Activated CD4-positive, CD25-positive, alpha-beta regulatory T cell treated with anti-CD3 and anti-CD28 coated beads, Interleukin-2, amount 50 U/mL, for 72 hours (primary cell): ENCODE measurements around the gene SMTNL2.
"Not testable (repeated sequence)": the region's sequence is repeated elsewhere in the genome, so short reads cannot be mapped to it uniquely, and the experiment has no call there.

Source experiments
- DNase-seq: peaks from one replicate; pipeline ENCODE4 v3.0.0; 2021

Gene SMTNL2

GRCh38 chr17:4587803-4588202, 3.5 kb downstream of the SMTNL2 start:
- no peak for DNase-seq

- DNase-seq = no peak
Observed at GRCh38 chr17:4588391-4588790, 4.1 kb downstream of the SMTNL2 start.

GRCh38 chr17:4588898-4589625, 4.7 kb downstream of the SMTNL2 start:
- no peak for DNase-seq

- DNase-seq = not testable (repeated sequence)
Observed at GRCh38 chr17:4590042-4590441, 5.7 kb downstream of the SMTNL2 start.

- no peak for DNase-seq
Observed at GRCh38 chr17:4590981-4591453, 6.7 kb downstream of the SMTNL2 start.

- DNase-seq = no peak
Observed at GRCh38 chr17:4591529-4591928, 7.2 kb downstream of the SMTNL2 start.

- no peak for DNase-seq
Observed at GRCh38 chr17:4592240-4593005, 8.1 kb downstream of the SMTNL2 start.

GRCh38 chr17:4593021-4593421, 8.7 kb downstream of the SMTNL2 start:
- no peak for DNase-seq

GRCh38 chr17:4594406-4594805, 10.1 kb downstream of the SMTNL2 start:
- DNase-seq = no peak

GRCh38 chr17:4594931-4595684, 10.8 kb downstream of the SMTNL2 start:
- no peak for DNase-seq

- not testable (repeated sequence) for DNase-seq
Observed at GRCh38 chr17:4595685-4596342, 11.5 kb downstream of the SMTNL2 start.

GRCh38 chr17:4596636-4597380, 12.5 kb downstream of the SMTNL2 start:
- DNase-seq = no peak

- DNase-seq = no peak
Observed at GRCh38 chr17:4597975-4598374, 13.6 kb downstream of the SMTNL2 start.

GRCh38 chr17:4598776-4599504, 14.6 kb downstream of the SMTNL2 start:
- no peak for DNase-seq

GRCh38 chr17:4599505-4600281, 15.4 kb downstream of the SMTNL2 start:
- DNase-seq = no peak

GRCh38 chr17:4600563-4600962, 16.2 kb downstream of the SMTNL2 start:
- DNase-seq = no peak

- DNase-seq = no peak
Observed at GRCh38 chr17:4601326-4601725, 17.0 kb downstream of the SMTNL2 start.

GRCh38 chr17:4602041-4602440, 17.7 kb downstream of the SMTNL2 start:
- no peak for DNase-seq

- no peak for DNase-seq
Observed at GRCh38 chr17:4604111-4604644, 19.8 kb downstream of the SMTNL2 start.

- DNase-seq = not testable (repeated sequence)
Observed at GRCh38 chr17:4604736-4605135, 20.4 kb downstream of the SMTNL2 start.
